ENCODE data around the gene LAMB3.

LAMB3 gene

DNA sequence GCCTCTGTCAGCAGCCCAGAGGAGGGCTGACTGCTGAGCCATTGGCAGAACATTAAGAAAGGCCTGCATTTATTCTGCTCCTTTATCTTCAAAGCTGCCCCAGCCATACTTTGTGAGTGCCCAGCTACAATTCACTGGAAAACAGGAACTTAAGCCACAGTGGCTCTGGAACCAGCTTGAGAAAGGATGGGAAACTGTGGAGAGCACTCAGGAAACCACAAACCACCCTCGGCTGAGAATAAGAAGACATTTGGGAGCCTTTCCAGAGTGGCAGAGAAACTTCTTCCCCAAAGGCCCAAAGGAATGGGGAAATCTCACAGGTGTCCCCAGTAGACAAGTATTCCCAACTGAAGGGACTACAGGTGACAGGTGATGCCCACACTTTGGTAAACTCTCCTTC, 1.8 kb downstream of the LAMB3 start:
- peak overlapping the region; percentile 74 for H3K27ac Mint-ChIP-seq
- H3K9me3 Mint-ChIP-seq, result no peaks in the 10 kb centered on the region
- H3K4me1 Mint-ChIP-seq, result peaks cover 46% of the 10 kb centered on the region
- no peaks in the 10 kb centered on the region for H3K36me3 Mint-ChIP-seq
- no peak overlapping the region for H3K4me3 Mint-ChIP-seq
- ATAC-seq (no peak), DNase-seq (ENCODE audit: low spot score in 2 of 2) (no peak)

DNA sequence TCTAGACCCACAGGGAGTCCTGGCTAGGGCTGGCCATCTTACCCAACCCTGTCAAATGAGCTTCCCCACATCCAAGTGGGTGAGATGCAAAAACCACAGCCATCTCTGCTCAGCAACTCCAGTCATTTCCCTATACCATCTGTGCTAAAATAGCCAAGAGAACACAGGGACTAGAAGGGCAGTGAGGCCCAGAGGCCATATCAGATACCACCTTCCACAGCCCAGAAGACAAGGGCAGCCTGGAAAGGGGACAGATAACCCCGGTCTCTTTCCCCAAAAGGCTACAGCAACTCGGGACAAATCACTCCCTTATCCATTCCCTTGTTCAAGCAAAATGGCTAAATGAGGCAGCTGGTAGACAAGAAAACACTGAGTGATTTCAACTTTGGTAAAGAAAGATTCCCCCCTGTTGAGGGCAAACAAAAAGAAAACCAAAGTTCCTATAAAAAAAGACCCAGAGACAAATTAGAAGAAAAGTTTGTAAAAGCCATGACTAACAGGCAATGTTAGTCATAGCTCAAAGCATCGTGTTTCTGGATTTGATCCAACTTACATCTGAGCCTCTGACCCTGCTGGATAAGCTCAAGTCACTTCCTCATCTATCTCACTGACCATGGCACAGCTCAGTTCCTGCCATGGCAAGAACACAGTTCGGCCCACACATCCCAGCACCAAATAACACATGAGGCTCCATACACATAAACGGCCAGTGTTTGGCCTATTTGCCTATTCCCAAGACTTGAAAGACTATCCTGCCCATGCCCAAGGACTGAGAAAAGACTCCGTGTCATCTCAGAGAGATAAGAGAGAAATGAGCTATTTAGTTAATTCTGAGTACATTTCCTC, 3.1 kb downstream of the LAMB3 start:
- peak; percentile 14 for ATAC-seq

DNA sequence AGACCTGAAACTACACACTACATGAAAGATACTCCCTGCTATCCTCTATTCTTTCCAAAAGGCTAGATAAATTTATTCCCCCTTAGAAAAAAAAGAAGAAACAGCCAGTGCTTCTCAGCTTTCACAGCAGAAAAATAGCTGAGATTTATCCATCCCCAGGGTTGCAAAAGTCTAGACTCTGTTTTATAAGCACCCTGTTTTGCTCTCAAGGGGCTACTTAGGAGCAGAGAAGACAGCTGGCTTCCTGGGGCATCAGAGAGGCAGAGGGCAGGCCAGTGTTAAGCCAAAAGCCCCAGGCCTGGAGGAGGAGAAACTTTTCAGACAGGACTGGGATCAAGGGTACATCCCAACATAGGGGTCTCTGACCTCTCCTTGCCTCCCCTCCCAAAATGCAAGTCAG, 3.9 kb downstream of the LAMB3 start:
- Mint-ChIP-seq H3K4me3 (no peak overlapping the region), H3K4me1 (peaks cover 40% of the 10 kb centered on the region), H3K27ac (no peak overlapping the region), H3K9me3 (no peaks in the 10 kb centered on the region), H3K36me3 (no peaks in the 10 kb centered on the region)
- DNase-seq (ENCODE audit: low spot score in 2 of 2), result no peak
- no peak for ATAC-seq

More for the DNA sequence above, 3.1 kb downstream of the LAMB3 start:
- H3K4me1 Mint-ChIP-seq, result peaks cover 46% of the 10 kb centered on the region
- H3K4me3 Mint-ChIP-seq, result no peak overlapping the region
- no peaks in the 10 kb centered on the region for H3K36me3 Mint-ChIP-seq
- no peaks in the 10 kb centered on the region for H3K9me3 Mint-ChIP-seq
- H3K27ac Mint-ChIP-seq, result peak overlapping the region; percentile 49
- DNase-seq (ENCODE audit: low spot score in 2 of 2), result no peak

DNA sequence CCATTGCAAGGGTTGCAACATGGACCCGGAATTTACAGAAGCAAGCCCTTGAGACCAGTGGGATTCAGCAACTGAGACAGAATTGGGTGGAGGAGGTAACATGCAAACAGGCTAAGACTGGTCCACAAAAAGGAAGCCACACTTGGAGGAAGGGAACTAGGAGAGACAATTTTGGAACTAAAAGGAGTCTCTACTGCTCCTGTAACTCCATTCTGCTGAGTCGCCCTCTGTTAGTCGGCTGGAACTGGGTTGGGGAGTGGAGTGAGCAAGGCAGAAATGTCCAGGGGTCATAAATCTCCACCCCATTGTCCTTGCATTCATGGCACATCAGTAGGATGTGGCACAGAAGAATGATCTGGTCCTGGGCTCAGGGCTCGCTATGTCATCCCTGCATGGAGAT, 5.1 kb downstream of the LAMB3 start:
- H3K4me1 Mint-ChIP-seq, result peaks cover 28% of the 10 kb centered on the region
- no peaks in the 10 kb centered on the region for H3K36me3 Mint-ChIP-seq
- no peak overlapping the region for H3K27ac Mint-ChIP-seq
- no peaks in the 10 kb centered on the region for H3K9me3 Mint-ChIP-seq
- ATAC-seq (no peak), DNase-seq (ENCODE audit: low spot score in 2 of 2) (no peak)
- no peak overlapping the region for H3K4me3 Mint-ChIP-seq

DNA sequence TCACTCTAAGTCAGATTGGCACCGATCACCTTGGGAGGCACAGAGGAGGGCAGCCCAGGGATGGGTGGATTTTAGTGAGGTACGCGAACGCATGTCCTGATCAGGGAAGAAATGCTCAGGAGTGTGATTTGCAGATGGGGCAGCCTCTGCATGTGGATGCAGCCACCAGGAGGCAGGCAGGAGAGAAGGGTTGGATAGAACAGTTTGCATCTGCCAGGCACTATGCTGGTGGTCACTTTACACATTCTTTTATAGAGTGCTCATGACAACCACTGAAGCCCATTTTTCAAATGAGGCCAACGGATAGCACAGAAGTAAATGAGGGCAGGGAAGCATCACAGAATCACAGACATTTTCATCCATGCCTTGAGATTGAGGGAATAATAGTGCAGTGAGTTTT, 5.7 kb downstream of the LAMB3 start:
- DNase-seq (ENCODE audit: low spot score in 2 of 2) (no peak), ATAC-seq (no peak)
- H3K4me3 Mint-ChIP-seq, result no peak overlapping the region
- peaks cover 22% of the 10 kb centered on the region for H3K4me1 Mint-ChIP-seq
- H3K36me3 Mint-ChIP-seq, result no peaks in the 10 kb centered on the region
- no peak overlapping the region for H3K27ac Mint-ChIP-seq
- no peaks in the 10 kb centered on the region for H3K9me3 Mint-ChIP-seq

GRCh38 chr1:209645574-209646452, 6.4 kb downstream of the LAMB3 start:
- H3K9me3 Mint-ChIP-seq, result no peaks in the 10 kb centered on the region
- no peaks in the 10 kb centered on the region for H3K36me3 Mint-ChIP-seq
- H3K4me3 Mint-ChIP-seq, result no peak overlapping the region
- H3K27ac Mint-ChIP-seq, result no peak overlapping the region
- H3K4me1 Mint-ChIP-seq, result peaks cover 15% of the 10 kb centered on the region
- no peak for ATAC-seq
- DNase-seq (ENCODE audit: low spot score in 2 of 2), result no peak

GRCh38 chr1:209643285-209644020, 8.8 kb downstream of the LAMB3 start:
- Mint-ChIP-seq H3K4me3 (no peak overlapping the region), H3K9me3 (no peaks in the 10 kb centered on the region), H3K4me1 (no peaks in the 10 kb centered on the region), H3K36me3 (no peaks in the 10 kb centered on the region), H3K27ac (no peak overlapping the region)
- ATAC-seq (no peak), DNase-seq (ENCODE audit: low spot score in 2 of 2) (no peak)

DNA sequence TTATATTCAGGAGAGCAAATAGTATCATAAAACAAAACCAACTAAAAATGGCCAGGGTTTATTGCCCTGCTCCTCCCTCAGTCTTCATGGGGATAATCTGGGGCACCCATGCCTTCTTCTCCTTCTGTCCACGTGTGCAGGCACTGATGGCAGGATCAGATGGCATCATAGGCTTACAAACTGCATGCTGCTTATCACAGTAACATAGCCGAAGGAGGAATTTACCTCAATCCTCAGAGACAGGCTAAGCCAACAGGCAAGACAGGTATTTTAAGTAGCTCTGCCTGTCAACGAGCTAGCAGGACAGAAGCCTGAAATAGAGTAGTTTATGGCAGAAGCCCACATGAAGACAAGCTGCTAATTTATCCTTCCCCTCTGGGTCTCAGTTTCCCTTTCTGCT, 9.4 kb downstream of the LAMB3 start:
- Mint-ChIP-seq H3K27ac (no peak overlapping the region), H3K9me3 (no peaks in the 10 kb centered on the region), H3K4me3 (no peak overlapping the region), H3K36me3 (no peaks in the 10 kb centered on the region), H3K4me1 (no peaks in the 10 kb centered on the region)
- ATAC-seq, result no peak
- no peak for DNase-seq (ENCODE audit: low spot score in 2 of 2)

GRCh38 chr1:209641832-209642172, 10.4 kb downstream of the LAMB3 start:
- H3K27ac Mint-ChIP-seq, result no peak overlapping the region
- ATAC-seq (no peak), DNase-seq (ENCODE audit: low spot score in 2 of 2) (no peak)
- H3K36me3 Mint-ChIP-seq, result no peaks in the 10 kb centered on the region
- no peaks in the 10 kb centered on the region for H3K9me3 Mint-ChIP-seq
- H3K4me3 Mint-ChIP-seq, result no peak overlapping the region
- no peaks in the 10 kb centered on the region for H3K4me1 Mint-ChIP-seq

DNA sequence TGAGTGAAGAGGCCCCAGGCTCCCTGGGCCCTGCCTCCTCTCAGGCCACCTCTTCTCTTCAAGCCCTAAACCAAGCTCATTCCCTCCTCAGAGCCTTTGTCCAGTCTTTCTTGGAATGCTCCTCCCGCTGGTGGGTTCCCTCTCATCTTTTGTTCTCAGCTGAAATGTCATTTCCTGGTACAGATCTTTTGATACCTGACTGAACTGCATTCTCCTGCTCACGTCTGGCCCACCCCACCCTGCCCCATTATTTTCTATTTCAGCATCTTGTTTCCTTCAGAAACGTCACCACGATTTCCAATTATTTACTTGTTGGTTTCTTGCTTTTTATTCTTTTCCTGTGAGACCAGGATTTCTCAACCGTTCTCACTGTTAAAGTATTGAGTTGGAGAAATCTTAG, 16.4 kb downstream of the LAMB3 start:
- Mint-ChIP-seq H3K27ac (peak overlapping the region; percentile 4), H3K9me3 (no peaks in the 10 kb centered on the region), H3K36me3 (peaks cover 4% of the 10 kb centered on the region)

DNA sequence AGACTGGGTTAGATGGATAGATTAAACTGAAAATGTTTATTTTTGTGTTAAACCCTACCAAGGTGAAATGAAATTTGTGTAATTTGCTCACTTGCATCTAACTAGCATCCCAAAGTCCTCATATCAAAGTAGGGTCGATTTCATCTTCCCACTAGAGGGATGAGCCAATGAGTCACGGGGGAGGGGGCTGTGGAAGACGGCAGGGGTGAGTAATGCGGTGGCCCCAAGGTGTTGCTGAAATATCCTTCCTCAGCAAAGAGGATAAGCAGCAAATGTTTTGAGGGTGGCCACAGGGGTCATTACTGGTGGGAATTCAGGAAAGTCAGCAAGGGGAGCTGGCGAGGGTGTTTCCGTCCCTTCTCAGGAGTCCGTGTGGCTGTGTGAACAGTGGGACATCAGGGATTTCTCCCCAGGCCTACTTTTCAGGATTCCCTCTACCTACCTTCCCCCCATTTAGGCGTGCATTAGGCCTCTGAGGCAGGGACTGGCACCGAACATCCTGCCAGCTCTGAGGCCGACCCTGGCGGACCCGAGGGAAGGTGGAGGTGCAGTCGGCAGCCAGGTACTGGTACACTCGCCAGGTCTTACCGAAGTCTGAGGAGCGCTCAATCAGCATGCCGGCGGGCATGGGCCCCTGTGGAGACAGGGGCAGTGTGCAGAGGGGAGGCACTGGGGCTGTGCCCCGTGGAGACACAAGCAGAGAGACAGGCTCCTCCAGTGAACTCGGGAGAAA, 18.1 kb downstream of the LAMB3 start:
- Mint-ChIP-seq H3K27ac (peak overlapping the region; percentile 78), H3K4me3 (no peak overlapping the region), H3K9me3 (no peaks in the 10 kb centered on the region), H3K36me3 (peaks cover 4% of the 10 kb centered on the region), H3K4me1 (no peaks in the 10 kb centered on the region)
- ATAC-seq, result peak; percentile 19
- no peak for DNase-seq (ENCODE audit: low spot score in 2 of 2)

More for the DNA sequence above, 16.4 kb downstream of the LAMB3 start:
- no peak overlapping the region for H3K4me3 Mint-ChIP-seq
- no peak for DNase-seq (ENCODE audit: low spot score in 2 of 2)
- no peaks in the 10 kb centered on the region for H3K4me1 Mint-ChIP-seq
- ATAC-seq, result no peak

DNA sequence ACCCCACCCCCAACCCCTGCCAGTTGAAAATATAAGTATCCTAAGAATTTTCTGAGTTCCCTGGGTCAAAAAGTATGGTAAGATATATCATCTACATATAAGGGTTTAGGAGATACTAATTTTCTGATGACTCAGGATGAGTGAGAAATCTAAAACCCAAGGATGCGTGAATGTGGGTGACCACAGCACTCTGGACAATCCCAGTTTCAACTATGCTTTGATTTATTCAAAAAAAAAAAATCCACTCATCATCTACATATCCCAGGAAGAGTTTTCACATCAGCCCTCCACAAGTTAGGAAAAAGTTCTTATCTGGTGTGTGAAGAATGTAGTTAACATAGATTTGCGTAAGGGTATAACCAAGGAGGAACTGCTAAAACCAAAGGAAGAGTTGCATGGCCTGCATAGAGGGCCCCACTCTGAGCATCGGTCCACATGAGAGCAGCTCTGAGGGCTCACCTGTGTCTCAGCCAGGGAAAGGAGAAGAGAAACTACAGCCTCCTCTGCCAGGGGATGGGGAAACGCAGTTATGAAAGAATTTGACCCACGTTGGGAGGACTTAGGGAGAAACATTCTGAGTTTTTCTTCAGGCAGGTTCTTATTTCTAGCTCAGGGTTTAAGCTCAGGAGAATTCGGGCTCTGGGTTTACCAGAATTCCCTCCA, 18.8 kb downstream of the LAMB3 start:
- H3K9me3 Mint-ChIP-seq, result no peaks in the 10 kb centered on the region
- no peak overlapping the region for H3K27ac Mint-ChIP-seq
- peaks cover 4% of the 10 kb centered on the region for H3K36me3 Mint-ChIP-seq
- ATAC-seq (no peak), DNase-seq (ENCODE audit: low spot score in 2 of 2) (no peak)
- H3K4me3 Mint-ChIP-seq, result no peak overlapping the region
- peaks cover 5% of the 10 kb centered on the region for H3K4me1 Mint-ChIP-seq

GRCh38 chr1:209630383-209631225, 21.6 kb downstream of the LAMB3 start:
- peaks cover 13% of the 10 kb centered on the region for H3K4me1 Mint-ChIP-seq
- H3K4me3 Mint-ChIP-seq, result no peak overlapping the region
- peaks cover 4% of the 10 kb centered on the region for H3K36me3 Mint-ChIP-seq
- no peak for ATAC-seq
- no peaks in the 10 kb centered on the region for H3K9me3 Mint-ChIP-seq
- H3K27ac Mint-ChIP-seq, result no peak overlapping the region
- DNase-seq (ENCODE audit: low spot score in 2 of 2), result no peak

Data from stimulated activated effector memory CD8-positive, alpha-beta T cell treated with anti-CD3 and anti-CD28 coated beads, Interleukin-12 subunit alpha, Interleukin-12 subunit beta, amount 100 ng/mL, for 72 hours (primary cell).